ENCODE results near the gene HBZ.

GRCh38 chr16:120756-121155, 31.7 kb upstream of the HBZ start:
- TF ChIP-seq POLR2A (IDR thresholded peaks at IDR 0.05) (no peak), CTCF (IDR thresholded peaks at IDR 0.05) (no peak)
